Fibroblast of mammary gland (primary cell): ENCODE data around the gene CA14.

Experiments
- DNase-seq: peaks from one replicate; pipeline ENCODE4 v3.0.0-alpha.2; 2010; ENCODE audit warnings: low read depth
- H3K4me3 ChIP-seq: 2 replicates; pipeline ENCODE4 v1.5.1; 2011; ENCODE audit warnings: low read depth, mild to moderate bottlenecking, low read length, moderate library complexity; ENCODE audit not compliant: control insufficient read depth
- CTCF ChIP-seq: conservative IDR thresholded peaks from 2 replicates; pipeline ENCODE4 v1.5.1; 2011; ENCODE audit warnings: low read depth, low read length, inconsistent platforms; ENCODE audit not compliant: control insufficient read depth, insufficient read depth

Gene CA14

DNA sequence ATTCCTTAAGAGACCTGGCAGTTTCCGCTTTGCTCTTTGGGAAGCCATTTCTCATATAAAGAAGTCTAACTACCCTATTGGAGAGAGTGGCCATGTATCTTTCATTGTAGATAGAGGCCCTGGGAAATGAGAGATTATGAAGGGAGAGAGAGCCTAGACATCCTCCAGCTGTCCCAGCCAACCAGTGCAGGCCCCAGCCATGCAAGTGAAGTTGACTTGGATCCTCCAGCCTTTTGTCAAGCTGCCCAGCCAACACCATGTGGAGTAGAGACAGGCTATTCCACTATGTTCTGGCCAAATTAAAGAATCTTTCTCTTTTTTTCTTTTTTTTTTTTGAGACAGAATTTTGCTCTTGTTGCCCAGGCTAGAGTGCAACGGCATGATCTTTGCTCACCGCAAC lies 14.6 kb upstream of the CA14 start:
- no peak for TF ChIP-seq CTCF
- H3K4me3 ChIP-seq = no peak overlapping the region
- DNase-seq = no peak

- no peak for TF ChIP-seq CTCF
- no peak overlapping the region for H3K4me3 ChIP-seq
- DNase-seq = no peak
These were observed 7.6 kb upstream of the CA14 start for GRCh38 chr1:150249936-150250335.

DNA sequence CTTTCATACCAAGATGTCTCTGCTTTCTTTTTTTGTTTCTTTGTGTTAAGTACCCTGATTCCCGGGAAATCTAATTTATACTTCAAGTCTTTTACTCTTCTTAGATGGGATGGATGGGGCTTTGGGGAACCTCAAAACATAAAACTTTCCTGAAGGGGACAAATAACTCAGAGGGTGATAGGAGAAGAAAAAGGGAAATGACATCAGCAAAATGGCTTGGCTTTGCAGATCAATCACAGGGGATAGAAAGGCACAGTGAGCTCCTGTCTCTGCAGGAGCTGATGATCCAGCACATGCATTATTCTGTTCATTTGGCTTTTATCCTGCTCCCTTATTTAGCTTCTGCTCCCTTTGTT lies 1.4 kb upstream of the CA14 start:
- no peak for DNase-seq
- no peak for TF ChIP-seq CTCF
- no peak overlapping the region for H3K4me3 ChIP-seq

DNA sequence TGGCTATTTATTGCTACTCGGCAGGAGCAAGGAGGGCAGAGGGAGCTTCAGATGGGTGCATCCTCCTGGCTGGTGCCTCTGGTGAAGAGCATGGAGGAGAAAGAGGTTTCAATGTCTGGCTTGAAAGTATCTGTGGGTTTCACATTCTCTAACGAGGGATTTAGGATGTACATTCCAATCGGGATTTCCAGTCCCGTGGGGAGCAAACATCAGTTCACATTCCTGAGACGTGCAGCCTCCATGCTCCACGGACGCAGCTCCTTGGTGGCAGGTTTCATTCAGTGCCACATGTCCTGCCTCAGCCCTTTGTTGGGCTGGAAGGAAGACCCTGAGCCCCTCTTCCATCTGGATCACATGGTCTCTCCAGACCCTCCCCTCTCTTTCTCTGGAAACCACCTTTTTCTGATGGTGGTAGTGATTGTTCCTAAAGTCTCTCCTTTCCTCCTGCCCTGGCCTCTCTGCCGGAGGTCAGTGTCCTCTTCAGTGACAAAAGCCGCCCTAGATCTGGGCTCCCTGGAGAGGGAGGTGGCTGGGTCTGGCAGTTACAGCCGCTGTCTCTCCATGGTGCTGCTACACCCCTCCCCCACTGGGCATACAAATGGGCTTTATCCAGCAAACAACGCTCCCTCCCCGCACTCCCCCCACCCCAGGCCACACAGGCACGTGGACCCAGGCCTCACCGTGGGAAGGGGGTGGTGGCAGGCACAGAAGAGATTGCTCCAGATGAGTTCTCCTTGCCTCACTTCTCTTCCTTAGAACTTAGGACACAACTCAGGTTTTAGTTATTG lies 826 bp upstream of the CA14 start:
- no peak for TF ChIP-seq CTCF
- H3K4me3 ChIP-seq = no peak overlapping the region
- no peak for DNase-seq

DNA sequence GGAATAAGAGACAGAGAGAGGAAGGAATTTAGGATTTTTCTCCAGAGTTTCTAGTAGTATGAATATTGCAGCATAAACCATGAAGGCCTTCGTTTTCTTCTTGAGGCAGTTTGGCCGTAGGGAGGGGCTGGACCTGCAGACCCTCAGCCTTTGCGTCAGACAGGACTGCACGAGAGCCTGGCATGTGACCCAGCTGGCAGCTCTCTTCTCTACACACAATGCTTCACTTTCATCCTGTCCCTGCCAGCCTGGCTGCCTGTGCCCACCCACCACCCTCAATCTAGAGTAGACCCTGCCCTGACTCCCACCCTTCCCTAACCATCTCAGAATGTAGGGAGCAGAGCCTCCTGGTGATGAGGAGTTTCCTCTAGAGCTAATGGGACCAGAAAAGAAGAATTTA lies 1.6 kb downstream of the CA14 start:
- TF ChIP-seq CTCF = no peak
- H3K4me3 ChIP-seq = no peak overlapping the region
- DNase-seq = no peak

- no peak overlapping the region for H3K4me3 ChIP-seq
- TF ChIP-seq CTCF = no peak
- DNase-seq = no peak
These were observed 2.4 kb downstream of the CA14 start for GRCh38 chr1:150259758-150260669.
